SK-N-SH (cell line): ENCODE measurements around the gene SIRPA. TPM values are rescaled to one million over a fixed set of nuclear protein-coding genes. Genes with fewer than 3 reads are reported as not detected.

Source experiments
- CTCF ChIA-PET: fragments of 300-600, 350-600 bp; formaldehyde crosslinking; extraction: SDS; loops from one replicate; lab custom pipeline; 2021; lab: Yijun Ruan, JAX
- POLR2A ChIA-PET: fragments of 350-600 bp; sonication (Branson Sonifier 250); formaldehyde crosslinking; extraction: SDS; loops from one replicate; lab custom pipeline; 2020; ENCODE audit warnings: antibody characterized with exemption, inconsistent platforms; lab: Yijun Ruan, JAX
- DNase-seq: peaks from one replicate; pipeline ENCODE4 v3.0.0; 2012
- H2AFZ ChIP-seq: fragments of 200-600 bp; sonication (generic); 2 replicates; pipeline ENCODE4 v1.8.1; 2016; ENCODE audit warnings: antibody characterized with exemption, mild to moderate bottlenecking, low read depth
- H3F3A ChIP-seq: fragments of 200-600 bp; sonication (generic); replicated peaks from 2 replicates; pipeline ENCODE3; 2016; ENCODE audit warnings: antibody characterized with exemption, mild to moderate bottlenecking; ENCODE audit not compliant: insufficient read depth
- H3K27ac ChIP-seq, 2 experiments: fragments of 200-500 bp in 1 of 2; fragments of 200-600 bp in 1 of 2; sonication (Bioruptor generic) in 1 of 2; sonication (generic), shearing (Covaris generic) in 1 of 2; 2 replicates each; pipeline versions ENCODE4 v1.5.1 to v1.6.1; 2014 to 2016; ENCODE audit warnings: low read depth in 2 of 2, inconsistent platforms in 1 of 2, low read length in 1 of 2, mild to moderate bottlenecking in 1 of 2, mixed read lengths in 1 of 2
- H3K27me3 ChIP-seq: fragments of 200-600 bp; sonication (generic), shearing (Covaris generic); 2 replicates; pipeline ENCODE4 v1.6.1; 2016; ENCODE audit warnings: mixed run types; ENCODE audit not compliant: insufficient read depth
- H3K36me3 ChIP-seq, 2 experiments: fragments of 200-500 bp in 1 of 2; fragments of 200-600 bp in 1 of 2; sonication (Bioruptor generic) in 1 of 2; sonication (generic) in 1 of 2; replicated peaks in 1 of 2; 2 replicates each; pipeline versions ENCODE3 to v1.5.1; 2014 to 2016; ENCODE audit warnings: low read length in 1 of 2, mild to moderate bottlenecking in 1 of 2; ENCODE audit not compliant: insufficient read depth in 2 of 2, control insufficient read depth in 1 of 2
- H3K4me1 ChIP-seq, 2 experiments: fragments of 200-500 bp in 1 of 2; fragments of 200-600 bp in 1 of 2; sonication (Bioruptor generic) in 1 of 2; sonication (generic), shearing (Covaris generic) in 1 of 2; 2 replicates each; pipeline versions ENCODE4 v1.5.1 to v1.6.1; 2014 to 2016; ENCODE audit warnings: low read depth in 1 of 2, low read length in 1 of 2, mixed run types in 1 of 2; ENCODE audit not compliant: insufficient read depth in 2 of 2, control insufficient read depth in 1 of 2
- H3K4me2 ChIP-seq: fragments of 200-600 bp; sonication (generic), shearing (Covaris generic); 2 replicates; pipeline ENCODE4 v1.6.1; 2017; ENCODE audit warnings: mixed run types
- H3K4me3 ChIP-seq, 2 experiments: fragments of 200-500 bp in 1 of 2; fragments of 200-600 bp in 1 of 2; sonication (Bioruptor generic) in 1 of 2; sonication (generic), shearing (Covaris generic) in 1 of 2; 2 replicates each; pipeline versions ENCODE4 v1.5.1 to v1.8.1; 2014 to 2016; ENCODE audit warnings: low read depth in 2 of 2, inconsistent platforms in 1 of 2, low read length in 1 of 2, mild to moderate bottlenecking in 1 of 2, mixed read lengths in 1 of 2, moderate library complexity in 1 of 2
- H3K79me2 ChIP-seq: fragments of 200-600 bp; sonication (generic); 2 replicates; pipeline ENCODE4 v1.8.1; 2017; ENCODE audit warnings: mild to moderate bottlenecking; ENCODE audit not compliant: insufficient read depth
- H3K9ac ChIP-seq: fragments of 200-600 bp; sonication (generic); 2 replicates; pipeline ENCODE4 v1.6.1; 2017; ENCODE audit warnings: mixed run types
- H3K9me2 ChIP-seq: fragments of 200-600 bp; sonication (generic); 2 replicates; pipeline ENCODE4 v1.6.1; 2017; ENCODE audit warnings: mixed run types
- H3K9me3 ChIP-seq: fragments of 200-600 bp; sonication (generic); 2 replicates; pipeline ENCODE4 v1.6.1; 2017; ENCODE audit warnings: mixed run types, mild to moderate bottlenecking, moderate library complexity
- H4K20me1 ChIP-seq: fragments of 200-600 bp; sonication (generic); 2 replicates; pipeline ENCODE4 v1.6.1; 2017; ENCODE audit warnings: mild to moderate bottlenecking, mixed run types; ENCODE audit not compliant: insufficient read depth
- CHD2 ChIP-seq: fragments of 150-350 bp; IDR thresholded peaks from 2 replicates; pipeline ENCODE4 v1.6.1; 2018; ENCODE audit warnings: low read length; ENCODE audit not compliant: partially characterized antibody
- EZH2phosphoT487 ChIP-seq: fragments of 200-600 bp; sonication (generic); IDR thresholded peaks from 2 replicates; pipeline ENCODE4 v1.6.1; 2017; ENCODE audit warnings: low read depth, mixed run types, mild to moderate bottlenecking, antibody characterized with exemption, moderate library complexity, borderline replicate concordance
- MEF2A ChIP-seq: IDR thresholded peaks from 2 replicates; pipeline ENCODE4 v1.4.0; 2012; ENCODE audit warnings: low read depth, borderline replicate concordance
- MXI1 ChIP-seq: IDR thresholded peaks from 2 replicates; pipeline ENCODE4 v1.6.1; 2012; ENCODE audit warnings: mild to moderate bottlenecking, low read depth, low read length, improper control_type of control experiment
- POLR2AphosphoS5 ChIP-seq: IDR thresholded peaks from 2 replicates; pipeline ENCODE4 v1.6.1; 2012; ENCODE audit warnings: low read depth, low read length
- RAD21 ChIP-seq: IDR thresholded peaks from 2 replicates; pipeline ENCODE4 v1.6.1; 2012; ENCODE audit warnings: mild to moderate bottlenecking, low read length
- RFX5 ChIP-seq: IDR thresholded peaks from 2 replicates; pipeline ENCODE4 v1.6.1; 2012; ENCODE audit warnings: mild to moderate bottlenecking, improper control_type of control experiment, low read length
- RXRA ChIP-seq: IDR thresholded peaks from 2 replicates; pipeline ENCODE4 v1.4.0; 2012; ENCODE audit warnings: low read depth, mild to moderate bottlenecking, borderline replicate concordance
- SMC3 ChIP-seq: IDR thresholded peaks from 2 replicates; pipeline ENCODE4 v1.6.1; 2012; ENCODE audit warnings: low read depth, low read length, improper control_type of control experiment
- WGBS: methylation state at CpG from one replicate; pipeline ENCODE4 v1.1.6; 2017; ENCODE audit warnings: low lambda C conversion rate; 5-methylcytosine and 5-hydroxymethylcytosine counted together
- polyA plus RNA-seq, 3 experiments: library from polyadenylated mRNA; depleted of rRNA; stranded (reverse); fragments of >200 nt; gene quantifications; 2 replicates each; pipeline ENCODE4 v1.2.3, GENCODE V29; 2012
- TF ChIP-seq, protein P1 (sequence below): IDR thresholded peaks from 2 replicates; pipeline ENCODE4 v1.6.1; 2012; ENCODE audit warnings: mild to moderate bottlenecking, low read depth, low read length, moderate library complexity
- TF ChIP-seq, protein P2 (sequence below): IDR thresholded peaks from 2 replicates; pipeline ENCODE4 v1.4.0; 2012; ENCODE audit warnings: low read depth, borderline replicate concordance
- TF ChIP-seq, protein P3 (sequence below): fragments of 200-600 bp; sonication (generic); IDR thresholded peaks from 2 replicates; pipeline ENCODE4 v1.6.1; 2017; ENCODE audit warnings: antibody characterized with exemption, mild to moderate bottlenecking, moderate library complexity
- TF ChIP-seq, protein P4 (sequence below): IDR thresholded peaks from 2 replicates; pipeline ENCODE4 v1.4.0; 2012; ENCODE audit warnings: low read depth, borderline replicate concordance
- TF ChIP-seq, protein P5 (sequence below): IDR thresholded peaks from 2 replicates; pipeline ENCODE4 v1.4.0; 2012; ENCODE audit warnings: low read depth
- TF ChIP-seq, protein P6 (sequence below): fragments of 150-350 bp; IDR thresholded peaks from 2 replicates; pipeline ENCODE4 v1.6.1; 2016; ENCODE audit warnings: mild to moderate bottlenecking, low read depth, low read length

SIRPA gene
- polyA plus RNA-seq, 1 of the 3 experiments (the other 2 are of a cell fraction) = 9.1 TPM

DNA sequence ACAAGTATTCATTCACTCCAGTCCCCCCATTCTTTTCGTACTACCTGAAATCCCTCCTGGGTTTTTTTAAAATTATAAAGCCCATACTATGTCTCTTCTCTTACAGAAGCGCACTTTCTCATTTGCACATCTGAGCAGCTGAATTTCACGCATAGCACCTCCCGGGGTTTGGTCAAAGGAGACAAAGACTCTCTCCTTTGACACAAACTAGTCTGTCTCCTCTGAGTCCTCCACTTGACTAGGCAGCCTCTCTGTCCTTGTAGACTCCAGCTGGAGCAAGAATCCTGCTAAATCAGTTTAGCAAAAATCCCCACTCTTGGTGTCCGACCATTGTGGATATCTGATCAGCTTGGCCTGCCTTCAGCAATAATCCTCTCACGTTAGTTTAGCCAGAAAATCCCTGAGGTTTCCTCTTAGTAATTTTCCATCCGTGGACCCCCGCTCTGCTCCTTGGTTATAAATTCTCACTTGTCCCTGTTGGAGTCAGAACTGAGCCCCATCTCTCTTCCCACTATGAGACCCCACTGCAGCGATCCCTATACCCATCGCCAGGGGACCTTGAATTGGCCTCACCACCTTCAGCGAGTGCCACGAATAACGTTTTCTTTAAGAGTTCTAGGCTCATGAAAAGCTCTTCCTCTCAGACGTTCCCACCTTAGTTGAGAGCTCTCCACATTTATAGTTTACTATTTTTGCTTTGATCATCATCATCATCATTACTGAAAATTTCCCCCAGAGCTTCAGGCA lies 69.6 kb downstream of the SIRPA start (continued):
- TF ChIP-seq, protein P1, sequence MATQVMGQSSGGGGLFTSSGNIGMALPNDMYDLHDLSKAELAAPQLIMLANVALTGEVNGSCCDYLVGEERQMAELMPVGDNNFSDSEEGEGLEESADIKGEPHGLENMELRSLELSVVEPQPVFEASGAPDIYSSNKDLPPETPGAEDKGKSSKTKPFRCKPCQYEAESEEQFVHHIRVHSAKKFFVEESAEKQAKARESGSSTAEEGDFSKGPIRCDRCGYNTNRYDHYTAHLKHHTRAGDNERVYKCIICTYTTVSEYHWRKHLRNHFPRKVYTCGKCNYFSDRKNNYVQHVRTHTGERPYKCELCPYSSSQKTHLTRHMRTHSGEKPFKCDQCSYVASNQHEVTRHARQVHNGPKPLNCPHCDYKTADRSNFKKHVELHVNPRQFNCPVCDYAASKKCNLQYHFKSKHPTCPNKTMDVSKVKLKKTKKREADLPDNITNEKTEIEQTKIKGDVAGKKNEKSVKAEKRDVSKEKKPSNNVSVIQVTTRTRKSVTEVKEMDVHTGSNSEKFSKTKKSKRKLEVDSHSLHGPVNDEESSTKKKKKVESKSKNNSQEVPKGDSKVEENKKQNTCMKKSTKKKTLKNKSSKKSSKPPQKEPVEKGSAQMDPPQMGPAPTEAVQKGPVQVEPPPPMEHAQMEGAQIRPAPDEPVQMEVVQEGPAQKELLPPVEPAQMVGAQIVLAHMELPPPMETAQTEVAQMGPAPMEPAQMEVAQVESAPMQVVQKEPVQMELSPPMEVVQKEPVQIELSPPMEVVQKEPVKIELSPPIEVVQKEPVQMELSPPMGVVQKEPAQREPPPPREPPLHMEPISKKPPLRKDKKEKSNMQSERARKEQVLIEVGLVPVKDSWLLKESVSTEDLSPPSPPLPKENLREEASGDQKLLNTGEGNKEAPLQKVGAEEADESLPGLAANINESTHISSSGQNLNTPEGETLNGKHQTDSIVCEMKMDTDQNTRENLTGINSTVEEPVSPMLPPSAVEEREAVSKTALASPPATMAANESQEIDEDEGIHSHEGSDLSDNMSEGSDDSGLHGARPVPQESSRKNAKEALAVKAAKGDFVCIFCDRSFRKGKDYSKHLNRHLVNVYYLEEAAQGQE = no peak
- TF ChIP-seq, protein P2, sequence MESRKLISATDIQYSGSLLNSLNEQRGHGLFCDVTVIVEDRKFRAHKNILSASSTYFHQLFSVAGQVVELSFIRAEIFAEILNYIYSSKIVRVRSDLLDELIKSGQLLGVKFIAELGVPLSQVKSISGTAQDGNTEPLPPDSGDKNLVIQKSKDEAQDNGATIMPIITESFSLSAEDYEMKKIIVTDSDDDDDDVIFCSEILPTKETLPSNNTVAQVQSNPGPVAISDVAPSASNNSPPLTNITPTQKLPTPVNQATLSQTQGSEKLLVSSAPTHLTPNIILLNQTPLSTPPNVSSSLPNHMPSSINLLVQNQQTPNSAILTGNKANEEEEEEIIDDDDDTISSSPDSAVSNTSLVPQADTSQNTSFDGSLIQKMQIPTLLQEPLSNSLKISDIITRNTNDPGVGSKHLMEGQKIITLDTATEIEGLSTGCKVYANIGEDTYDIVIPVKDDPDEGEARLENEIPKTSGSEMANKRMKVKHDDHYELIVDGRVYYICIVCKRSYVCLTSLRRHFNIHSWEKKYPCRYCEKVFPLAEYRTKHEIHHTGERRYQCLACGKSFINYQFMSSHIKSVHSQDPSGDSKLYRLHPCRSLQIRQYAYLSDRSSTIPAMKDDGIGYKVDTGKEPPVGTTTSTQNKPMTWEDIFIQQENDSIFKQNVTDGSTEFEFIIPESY = no peak
- no peak for TF ChIP-seq RFX5
- no peak for TF ChIP-seq MEF2A
- TF ChIP-seq, protein P3, sequence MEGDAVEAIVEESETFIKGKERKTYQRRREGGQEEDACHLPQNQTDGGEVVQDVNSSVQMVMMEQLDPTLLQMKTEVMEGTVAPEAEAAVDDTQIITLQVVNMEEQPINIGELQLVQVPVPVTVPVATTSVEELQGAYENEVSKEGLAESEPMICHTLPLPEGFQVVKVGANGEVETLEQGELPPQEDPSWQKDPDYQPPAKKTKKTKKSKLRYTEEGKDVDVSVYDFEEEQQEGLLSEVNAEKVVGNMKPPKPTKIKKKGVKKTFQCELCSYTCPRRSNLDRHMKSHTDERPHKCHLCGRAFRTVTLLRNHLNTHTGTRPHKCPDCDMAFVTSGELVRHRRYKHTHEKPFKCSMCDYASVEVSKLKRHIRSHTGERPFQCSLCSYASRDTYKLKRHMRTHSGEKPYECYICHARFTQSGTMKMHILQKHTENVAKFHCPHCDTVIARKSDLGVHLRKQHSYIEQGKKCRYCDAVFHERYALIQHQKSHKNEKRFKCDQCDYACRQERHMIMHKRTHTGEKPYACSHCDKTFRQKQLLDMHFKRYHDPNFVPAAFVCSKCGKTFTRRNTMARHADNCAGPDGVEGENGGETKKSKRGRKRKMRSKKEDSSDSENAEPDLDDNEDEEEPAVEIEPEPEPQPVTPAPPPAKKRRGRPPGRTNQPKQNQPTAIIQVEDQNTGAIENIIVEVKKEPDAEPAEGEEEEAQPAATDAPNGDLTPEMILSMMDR = no peak
- no peak for TF ChIP-seq RXRA

DNA sequence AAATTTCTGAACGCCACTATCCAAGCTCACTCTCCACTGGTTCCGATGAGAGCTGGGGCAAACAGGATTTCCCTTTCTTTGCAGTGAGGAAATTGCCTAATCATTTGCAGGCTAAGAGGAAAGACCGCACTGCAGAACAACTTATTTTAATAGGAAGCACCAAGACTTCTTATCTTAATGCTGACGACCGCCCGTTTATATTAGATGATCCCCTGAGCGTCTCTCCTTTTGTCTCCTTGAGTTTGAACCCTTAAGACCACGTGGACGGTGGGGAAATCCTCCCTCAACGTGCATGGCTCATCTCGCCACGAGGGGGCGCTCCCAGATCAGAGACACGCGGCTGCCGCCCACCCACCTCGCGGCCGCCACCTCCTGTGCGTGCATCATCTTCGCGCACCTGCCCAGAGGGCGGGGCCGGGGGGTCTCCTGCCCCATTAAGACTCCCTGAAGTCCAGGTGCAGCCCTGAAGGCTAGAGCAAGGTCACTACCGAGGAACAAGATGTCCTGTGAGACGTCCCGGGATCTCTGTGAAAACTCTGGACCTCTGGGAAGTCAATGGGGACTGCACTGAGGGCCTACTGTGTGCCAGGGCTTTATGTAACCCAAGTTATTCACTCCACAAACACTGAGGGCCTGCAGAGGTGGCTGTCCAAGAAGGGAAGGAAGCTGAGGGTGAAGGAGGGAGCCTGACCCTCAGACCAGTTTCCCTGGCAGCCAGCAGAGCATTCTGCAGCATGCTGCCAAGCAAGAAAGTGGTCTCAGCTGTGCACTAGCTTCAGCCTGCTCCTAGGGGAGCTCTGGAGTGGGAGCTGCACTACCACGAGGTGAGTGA lies 70.5 kb downstream of the SIRPA start:
- H3K4me1 ChIP-seq = no peaks in the 10 kb centered on the region; a peak in 1 of 4 replicates
- no peaks in the 10 kb centered on the region for H4K20me1 ChIP-seq
- H2AFZ ChIP-seq = no peak overlapping the region
- no peaks in the 10 kb centered on the region for H3K9me2 ChIP-seq
- H3K9ac ChIP-seq = no peak overlapping the region
- ChIA-PET CTCF (interaction anchor here (0.5 to 3.2 kb wide), 50 partner anchors 9 to 492 kb away, joined by 3 to 42 read pairs (median 4); no protein-coding TSS in a partner anchor), POLR2A (no interaction called here)
- H3F3A ChIP-seq = no peaks in the 10 kb centered on the region
- WGBS = 16% methylated on average over 25 of the region's 28 CpGs
- H3K9me3 ChIP-seq = no peaks in the 10 kb centered on the region
- H3K36me3 ChIP-seq = no peaks in the 10 kb centered on the region
- no peak overlapping the region for H3K4me3 ChIP-seq
- no peaks in the 10 kb centered on the region for H3K79me2 ChIP-seq
- H3K27me3 ChIP-seq = peaks cover 34% of the 10 kb centered on the region; the same call in 1 of the 2 replicates
- H3K27ac ChIP-seq = no peak overlapping the region
- TF ChIP-seq CHD2 = no peak
- TF ChIP-seq RAD21 = peak; percentile 79
- TF ChIP-seq, protein P3 = peak; percentile 93
- TF ChIP-seq POLR2AphosphoS5 = no peak
- TF ChIP-seq, protein P4, sequence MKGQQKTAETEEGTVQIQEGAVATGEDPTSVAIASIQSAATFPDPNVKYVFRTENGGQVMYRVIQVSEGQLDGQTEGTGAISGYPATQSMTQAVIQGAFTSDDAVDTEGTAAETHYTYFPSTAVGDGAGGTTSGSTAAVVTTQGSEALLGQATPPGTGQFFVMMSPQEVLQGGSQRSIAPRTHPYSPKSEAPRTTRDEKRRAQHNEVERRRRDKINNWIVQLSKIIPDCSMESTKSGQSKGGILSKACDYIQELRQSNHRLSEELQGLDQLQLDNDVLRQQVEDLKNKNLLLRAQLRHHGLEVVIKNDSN = peak; percentile 65
- TF ChIP-seq, protein P5, sequence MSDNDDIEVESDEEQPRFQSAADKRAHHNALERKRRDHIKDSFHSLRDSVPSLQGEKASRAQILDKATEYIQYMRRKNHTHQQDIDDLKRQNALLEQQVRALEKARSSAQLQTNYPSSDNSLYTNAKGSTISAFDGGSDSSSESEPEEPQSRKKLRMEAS = peak; percentile 90
- TF ChIP-seq, protein P6, sequence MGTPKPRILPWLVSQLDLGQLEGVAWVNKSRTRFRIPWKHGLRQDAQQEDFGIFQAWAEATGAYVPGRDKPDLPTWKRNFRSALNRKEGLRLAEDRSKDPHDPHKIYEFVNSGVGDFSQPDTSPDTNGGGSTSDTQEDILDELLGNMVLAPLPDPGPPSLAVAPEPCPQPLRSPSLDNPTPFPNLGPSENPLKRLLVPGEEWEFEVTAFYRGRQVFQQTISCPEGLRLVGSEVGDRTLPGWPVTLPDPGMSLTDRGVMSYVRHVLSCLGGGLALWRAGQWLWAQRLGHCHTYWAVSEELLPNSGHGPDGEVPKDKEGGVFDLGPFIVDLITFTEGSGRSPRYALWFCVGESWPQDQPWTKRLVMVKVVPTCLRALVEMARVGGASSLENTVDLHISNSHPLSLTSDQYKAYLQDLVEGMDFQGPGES = no peak
- no peak for TF ChIP-seq EZH2phosphoT487
- TF ChIP-seq SMC3 = peak; percentile 80
- TF ChIP-seq MXI1 = peak; percentile 66
- peak; percentile 84 for DNase-seq
- no peak overlapping the region for H3K4me2 ChIP-seq
